Lung (tissue), 12 donors: ENCODE measurements around the gene RADIL. TPM values are rescaled to one million over a fixed set of nuclear protein-coding genes. Genes with fewer than 3 reads are reported as not detected.

Source experiments
- ATAC-seq: fragments of 200-7000 bp; cut with Tn5 transposase; one replicate; pipeline ENCODE4 v1.9.1; 2020; ENCODE audit warnings: moderate number of reproducible peaks; ENCODE audit not compliant: insufficient read depth, low FRiP score
- DNase-seq, 3 donors: peaks; one replicate each; pipeline ENCODE4 v3.0.0-alpha.2; 2013 to 2017
- H3K27ac ChIP-seq, 2 donors: one replicate each; pipeline ENCODE4 v1.5.1; 2013; ENCODE audit warnings: mild to moderate bottlenecking in 2 of 2, moderate library complexity in 2 of 2, control low read depth in 1 of 2, inconsistent platforms in 1 of 2, low read depth in 1 of 2, low read length in 1 of 2
- H3K27me3 ChIP-seq, 3 donors: one replicate each; pipeline ENCODE4 v1.5.1; 2013; ENCODE audit warnings: low read length in 2 of 3; ENCODE audit not compliant: control insufficient read depth in 3 of 3, insufficient read depth in 3 of 3
- H3K36me3 ChIP-seq, 4 donors: one replicate each; pipeline ENCODE4 v1.5.1; 2013; ENCODE audit warnings: low read length in 4 of 4, mild to moderate bottlenecking in 1 of 4, moderate library complexity in 1 of 4; ENCODE audit not compliant: control insufficient read depth in 4 of 4, insufficient read depth in 4 of 4
- H3K4me1 ChIP-seq, 5 donors: one replicate each; pipeline ENCODE4 v1.5.1; 2013; ENCODE audit warnings: low read length in 5 of 5, mild to moderate bottlenecking in 2 of 5, moderate library complexity in 1 of 5; ENCODE audit not compliant: control insufficient read depth in 5 of 5, insufficient read depth in 5 of 5
- H3K4me3 ChIP-seq: one replicate; pipeline ENCODE4 v1.5.1; 2013; ENCODE audit warnings: mild to moderate bottlenecking, control low read depth, moderate library complexity
- H3K9ac ChIP-seq, 2 donors: one replicate each; pipeline ENCODE4 v1.5.1; 2013; ENCODE audit warnings: low read length in 2 of 2, control low read depth in 1 of 2; ENCODE audit not compliant: insufficient read depth in 1 of 2
- H3K9me3 ChIP-seq, 4 donors: one replicate each; pipeline ENCODE4 v1.5.1; 2013; ENCODE audit warnings: low read length in 3 of 4, mild to moderate bottlenecking in 1 of 4, moderate library complexity in 1 of 4; ENCODE audit not compliant: control insufficient read depth in 4 of 4, insufficient read depth in 3 of 4
- CTCF ChIP-seq: IDR thresholded peaks from 2 replicates; pipeline ENCODE4 v1.5.1; 2012; ENCODE audit warnings: mild to moderate bottlenecking; ENCODE audit errors: control extremely low read depth, extremely low read depth
- WGBS, 2 donors: extraction: QIAGEN DNeasy Blood & Tissue Kit; methylation state at CpG; one replicate each; pipeline ENCODE4 v1.1.7; 2013; 5-methylcytosine and 5-hydroxymethylcytosine counted together
- polyA plus RNA-seq, 2 donors: library from polyadenylated mRNA; stranded (reverse); fragments of 200-250 nt; gene quantifications; one replicate each; pipeline ENCODE4 v1.2.1, GENCODE V29; 2013
- total RNA-seq, 2 donors: library from RNA; depleted of rRNA in 1 of 2; stranded (reverse); fragments of >200 nt in 1 of 2; gene quantifications; one replicate each; pipeline ENCODE4 v1.2.1, GENCODE V29; 2014 to 2021
- donor health status: control.
- donor health status: control.
- donor health status: Bipolar disorder and iron deficiency.
- donor health status: healthy.
- donor health status: DM: yes; HTN: yes; CAD: no.

Gene RADIL
- total and polyA plus RNA-seq, 4 donors, result 3.7 to 9.3 (median 6.3) TPM

DNA sequence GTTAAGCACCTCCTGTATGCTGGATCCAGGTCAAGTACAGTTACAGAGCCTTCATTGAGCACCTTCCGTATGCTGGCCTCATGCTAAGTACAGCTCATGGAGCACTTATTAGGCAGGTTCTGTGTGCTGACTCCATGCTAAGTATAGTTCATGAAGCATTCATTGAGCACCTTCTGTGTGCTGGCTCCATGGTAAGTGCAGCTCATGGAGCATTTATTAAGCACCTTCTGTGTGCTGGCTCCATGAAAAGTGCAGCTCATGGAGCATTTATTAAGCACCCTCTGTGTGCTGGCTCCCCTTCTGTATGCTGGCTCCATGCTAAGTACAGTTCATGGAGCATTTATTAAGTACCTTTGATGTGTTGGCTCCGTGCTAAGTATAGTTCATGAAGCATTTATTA, 44.9 kb upstream of the RADIL start:
- no peaks in the 10 kb centered on the region for H3K36me3 ChIP-seq
- WGBS, 2 donors, result 90 to 95% methylated on average over 2 of the region's 2 CpGs

GRCh38 chr7:4919969-4920766, 36.7 kb upstream of the RADIL start:
- H3K4me3 ChIP-seq, result no peak overlapping the region
- no peaks in the 10 kb centered on the region for H3K36me3 ChIP-seq
- H3K9me3 ChIP-seq, result peaks cover 0 to 8% (median 1%) of the 10 kb centered on the region in 4 donors
- no peak overlapping the region for H3K27ac ChIP-seq
- TF ChIP-seq CTCF, result no peak
- H3K9ac ChIP-seq, result no peak overlapping the region
- 76 to 80% methylated on average over 19 of the region's 19 CpGs for WGBS, 2 donors
- ATAC-seq (no peak), DNase-seq (no peak)
- H3K27me3 ChIP-seq, result no peaks in the 10 kb centered on the region
- no peaks in the 10 kb centered on the region for H3K4me1 ChIP-seq

More for the DNA sequence above, 44.9 kb upstream of the RADIL start:
- no peak overlapping the region for H3K27ac ChIP-seq
- peaks cover 0 to 3% (median 0%) of the 10 kb centered on the region in 4 donors for H3K9me3 ChIP-seq
- ATAC-seq (no peak), DNase-seq (no peak)
- no peak for TF ChIP-seq CTCF
- peaks cover 0 to 2% (median 0%) of the 10 kb centered on the region in 5 donors for H3K4me1 ChIP-seq
- H3K27me3 ChIP-seq, result no peaks in the 10 kb centered on the region
- no peak overlapping the region for H3K9ac ChIP-seq
- H3K4me3 ChIP-seq, result no peak overlapping the region

DNA sequence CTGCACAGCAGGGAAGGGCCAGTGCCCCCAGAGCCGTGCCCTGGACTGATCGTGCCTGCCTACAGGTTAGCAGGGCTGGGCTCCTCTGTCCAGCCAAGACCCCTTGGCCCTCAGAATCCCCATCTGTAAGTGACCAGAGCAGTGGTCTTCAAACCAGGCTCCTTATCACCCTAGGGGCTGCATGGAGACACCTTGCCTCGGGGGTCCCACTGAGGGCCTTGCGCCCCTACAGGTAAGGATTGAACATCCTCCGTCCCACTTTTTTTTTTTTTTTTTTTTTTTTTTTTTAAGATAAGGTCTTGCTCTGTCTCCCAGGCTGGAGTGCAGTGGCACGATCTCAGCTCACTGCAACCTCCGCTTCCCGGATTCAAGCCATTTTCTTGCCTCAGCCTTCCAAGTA, 32.6 kb upstream of the RADIL start:
- H3K27me3 ChIP-seq, result no peaks in the 10 kb centered on the region
- 60 to 73% methylated on average over 8 of the region's 8 CpGs for WGBS, 2 donors
- no peaks in the 10 kb centered on the region for H3K36me3 ChIP-seq
- ATAC-seq (no peak), DNase-seq (no peak)
- H3K9ac ChIP-seq, result no peak overlapping the region
- peaks cover 0 to 7% (median 1%) of the 10 kb centered on the region in 4 donors for H3K9me3 ChIP-seq
- TF ChIP-seq CTCF, result no peak
- no peak overlapping the region for H3K4me3 ChIP-seq
- H3K4me1 ChIP-seq, result no peaks in the 10 kb centered on the region
- no peak overlapping the region for H3K27ac ChIP-seq
